Type B pancreatic cell (in vitro differentiated cells): Measurements from ENCODE around the gene USP48. TPM values are rescaled to one million over a fixed set of nuclear protein-coding genes. Genes with fewer than 3 reads are reported as not detected.
"Not testable (repeated sequence)": the region's sequence is repeated elsewhere in the genome, so short reads cannot be mapped to it uniquely, and the experiment has no call there.

Experiments used
- DNase-seq: peaks from one replicate; pipeline ENCODE4 v3.0.0; 2021; ENCODE audit warnings: mixed read lengths; ENCODE audit not compliant: unreplicated experiment; ENCODE audit errors: extremely low spot score
- H3K27ac Mint-ChIP-seq: 2 replicates; pipeline ENCODE4 v1.8.0; 2021; ENCODE audit warnings: mild to moderate bottlenecking, mixed read lengths
- H3K27me3 Mint-ChIP-seq: 2 replicates; pipeline ENCODE4 v1.8.0; 2021; ENCODE audit warnings: mixed read lengths
- H3K36me3 Mint-ChIP-seq: 2 replicates; pipeline ENCODE4 v1.8.0; 2021; ENCODE audit warnings: mixed read lengths
- H3K4me1 Mint-ChIP-seq: one replicate; pipeline ENCODE4 v1.8.0; 2021; ENCODE audit warnings: mixed read lengths; ENCODE audit not compliant: unreplicated experiment
- H3K4me3 Mint-ChIP-seq: 2 replicates; pipeline ENCODE4 v1.8.0; 2021; ENCODE audit warnings: mild to moderate bottlenecking, mixed read lengths
- H3K9me3 Mint-ChIP-seq: 2 replicates; pipeline ENCODE4 v1.8.0; 2021; ENCODE audit warnings: mixed read lengths
- total RNA-seq: library from RNA; stranded (reverse); gene quantifications from 2 replicates; pipeline ENCODE4 v1.2.1, GENCODE V29; 2021; ENCODE audit warnings: low replicate concordance
- TF ChIP-seq, protein P1 (sequence below): fragments of 200-600 bp; sonication (generic); conservative IDR thresholded peaks from 2 replicates; pipeline ENCODE4 v1.5.0; 2021; ENCODE audit warnings: antibody characterized with exemption, mild to moderate bottlenecking

Gene USP48
- total RNA-seq, 1 donor from 2014 or later = 66.7 TPM

- Mint-ChIP-seq H3K4me3 (no peak overlapping the region), H3K4me1 (peaks cover 8% of the 10 kb centered on the region), H3K27ac (no peak overlapping the region), H3K36me3 (peaks cover 42% of the 10 kb centered on the region), H3K27me3 (no peaks in the 10 kb centered on the region), H3K9me3 (no peaks in the 10 kb centered on the region)
- TF ChIP-seq, protein P1, sequence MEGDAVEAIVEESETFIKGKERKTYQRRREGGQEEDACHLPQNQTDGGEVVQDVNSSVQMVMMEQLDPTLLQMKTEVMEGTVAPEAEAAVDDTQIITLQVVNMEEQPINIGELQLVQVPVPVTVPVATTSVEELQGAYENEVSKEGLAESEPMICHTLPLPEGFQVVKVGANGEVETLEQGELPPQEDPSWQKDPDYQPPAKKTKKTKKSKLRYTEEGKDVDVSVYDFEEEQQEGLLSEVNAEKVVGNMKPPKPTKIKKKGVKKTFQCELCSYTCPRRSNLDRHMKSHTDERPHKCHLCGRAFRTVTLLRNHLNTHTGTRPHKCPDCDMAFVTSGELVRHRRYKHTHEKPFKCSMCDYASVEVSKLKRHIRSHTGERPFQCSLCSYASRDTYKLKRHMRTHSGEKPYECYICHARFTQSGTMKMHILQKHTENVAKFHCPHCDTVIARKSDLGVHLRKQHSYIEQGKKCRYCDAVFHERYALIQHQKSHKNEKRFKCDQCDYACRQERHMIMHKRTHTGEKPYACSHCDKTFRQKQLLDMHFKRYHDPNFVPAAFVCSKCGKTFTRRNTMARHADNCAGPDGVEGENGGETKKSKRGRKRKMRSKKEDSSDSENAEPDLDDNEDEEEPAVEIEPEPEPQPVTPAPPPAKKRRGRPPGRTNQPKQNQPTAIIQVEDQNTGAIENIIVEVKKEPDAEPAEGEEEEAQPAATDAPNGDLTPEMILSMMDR = no peak
- no peak for DNase-seq
Observed at GRCh38 chr1:21681426-21681825, 101.5 kb downstream of the USP48 start.

DNA sequence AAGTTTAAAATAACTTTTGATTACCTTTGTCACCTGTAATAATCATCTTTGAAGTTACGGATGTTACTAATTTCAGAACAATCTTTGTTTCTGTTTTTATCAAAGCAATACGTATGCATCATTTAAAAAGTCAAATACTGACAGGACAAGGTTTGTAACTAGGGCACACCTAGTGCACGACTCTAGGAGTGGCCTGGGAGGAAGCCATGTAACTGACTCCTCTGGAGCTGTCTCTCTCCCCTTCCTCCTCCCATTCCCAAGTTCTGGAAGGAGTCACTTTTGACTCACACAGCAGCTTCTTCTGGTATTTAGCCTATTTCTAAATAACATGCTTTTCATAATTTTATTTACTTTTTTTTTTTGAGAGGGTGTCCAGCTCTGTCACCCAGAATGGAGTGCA lies 102.0 kb downstream of the USP48 start:
- Mint-ChIP-seq H3K9me3 (no peaks in the 10 kb centered on the region), H3K4me3 (no peak overlapping the region), H3K36me3 (peaks cover 38% of the 10 kb centered on the region), H3K4me1 (peaks cover 12% of the 10 kb centered on the region), H3K27ac (no peak overlapping the region), H3K27me3 (no peaks in the 10 kb centered on the region)
- no peak for DNase-seq
- TF ChIP-seq, protein P1 = no peak

DNA sequence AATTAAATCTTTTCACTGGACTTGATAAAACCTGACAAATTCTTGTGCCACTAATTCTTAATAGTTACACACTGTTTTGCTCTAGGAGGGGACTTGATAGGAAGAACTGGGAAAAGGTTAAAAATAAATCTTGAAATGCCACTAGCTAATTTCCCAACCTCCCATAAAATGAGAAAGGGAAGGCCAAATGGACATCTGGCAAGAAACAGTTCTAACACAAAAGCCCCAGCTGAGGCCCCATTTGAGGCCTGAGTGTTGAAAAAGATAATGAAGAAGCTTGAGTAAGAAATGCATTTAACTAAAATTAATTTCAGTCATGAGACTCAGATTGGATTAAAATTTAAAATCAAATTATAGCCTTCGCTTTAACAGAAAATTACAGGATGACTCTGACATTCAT lies 102.6 kb downstream of the USP48 start:
- H3K36me3 Mint-ChIP-seq = peaks cover 38% of the 10 kb centered on the region
- no peaks in the 10 kb centered on the region for H3K9me3 Mint-ChIP-seq
- H3K27ac Mint-ChIP-seq = no peak overlapping the region
- TF ChIP-seq, protein P1 = no peak
- H3K4me1 Mint-ChIP-seq = peaks cover 15% of the 10 kb centered on the region
- DNase-seq = no peak
- no peak overlapping the region for H3K4me3 Mint-ChIP-seq
- H3K27me3 Mint-ChIP-seq = no peaks in the 10 kb centered on the region

GRCh38 chr1:21677168-21677567 lies 105.8 kb downstream of the USP48 start:
- peaks cover 20% of the 10 kb centered on the region for H3K36me3 Mint-ChIP-seq
- H3K4me3 Mint-ChIP-seq = peak overlapping the region; percentile 64
- H3K27ac Mint-ChIP-seq = peak overlapping the region; percentile 86
- peaks cover 2% of the 10 kb centered on the region for H3K27me3 Mint-ChIP-seq
- no peaks in the 10 kb centered on the region for H3K9me3 Mint-ChIP-seq
- H3K4me1 Mint-ChIP-seq = peaks cover 40% of the 10 kb centered on the region
- DNase-seq = no peak
- TF ChIP-seq, protein P1 = no peak

GRCh38 chr1:21674957-21675356 lies 108.0 kb downstream of the USP48 start:
- Mint-ChIP-seq H3K4me1 (peaks cover 41% of the 10 kb centered on the region), H3K9me3 (no peaks in the 10 kb centered on the region), H3K27me3 (peaks cover 20% of the 10 kb centered on the region), H3K4me3 (peak overlapping the region; percentile 65), H3K36me3 (peaks cover 10% of the 10 kb centered on the region), H3K27ac (peak overlapping the region; percentile 86)
- TF ChIP-seq, protein P1 = no peak
- no peak for DNase-seq

- not testable (repeated sequence) for H3K4me3 Mint-ChIP-seq, H3K36me3 Mint-ChIP-seq, DNase-seq, H3K27ac Mint-ChIP-seq, H3K9me3 Mint-ChIP-seq
- Mint-ChIP-seq H3K27me3 (peaks cover 21% of the 10 kb centered on the region), H3K4me1 (peaks cover 41% of the 10 kb centered on the region)
Observed at GRCh38 chr1:21673853-21674252, 109.1 kb downstream of the USP48 start.
